HG03280 (cell line): ENCODE data around the gene MLEC.
A peak's percentile ranks its signal among the peaks of the same experiment; 100 is the strongest.
"Not testable (repeated sequence)": the region's sequence is repeated elsewhere in the genome, so short reads cannot be mapped to it uniquely, and the experiment has no call there.

Experiments
- ATAC-seq: cut with Tn5 transposase; IDR thresholded peaks from one replicate; pipeline ENCODE4 v1.9.1; 2021; ENCODE audit warnings: mild to moderate bottlenecking, moderate library complexity; ENCODE audit not compliant: unreplicated experiment

MLEC gene

DNA sequence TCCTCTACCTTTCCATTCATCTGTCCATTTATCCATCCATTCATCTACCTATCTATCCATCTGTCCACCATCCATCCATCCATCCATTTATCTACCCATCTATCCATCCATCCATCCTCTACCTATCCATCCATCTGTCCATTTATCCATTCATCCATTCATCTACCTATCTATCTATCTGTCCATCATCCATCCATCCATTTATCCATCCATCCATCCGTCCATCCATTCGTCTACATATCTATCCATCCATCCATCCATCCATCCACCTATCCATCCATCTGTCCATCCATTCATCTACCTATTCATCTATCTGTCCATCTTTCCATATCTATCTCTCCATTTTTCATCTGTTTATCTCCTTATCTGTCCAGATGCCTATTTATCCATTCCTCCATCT, 25.5 kb upstream of the MLEC start:
- no peak for ATAC-seq

DNA sequence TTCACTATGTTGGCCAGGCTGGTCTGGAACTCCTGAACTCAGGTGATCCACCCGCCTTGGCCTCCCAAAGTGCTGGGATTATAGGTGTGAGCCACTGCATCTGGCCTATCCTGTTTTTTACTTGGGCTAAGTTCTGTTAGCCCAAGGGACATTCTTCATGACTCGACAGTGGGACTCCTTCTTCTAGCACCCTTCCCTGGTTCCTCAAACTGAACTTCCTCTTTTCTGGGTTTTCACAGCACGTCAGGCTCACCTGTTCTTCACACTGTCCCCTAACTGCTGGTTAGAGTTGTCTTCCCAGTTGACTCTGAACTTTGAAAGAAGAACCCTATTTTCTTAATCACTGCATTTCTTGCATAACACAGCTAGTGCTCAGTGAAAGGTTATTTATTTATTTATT, 24.1 kb upstream of the MLEC start:
- ATAC-seq = peak; percentile 58

DNA sequence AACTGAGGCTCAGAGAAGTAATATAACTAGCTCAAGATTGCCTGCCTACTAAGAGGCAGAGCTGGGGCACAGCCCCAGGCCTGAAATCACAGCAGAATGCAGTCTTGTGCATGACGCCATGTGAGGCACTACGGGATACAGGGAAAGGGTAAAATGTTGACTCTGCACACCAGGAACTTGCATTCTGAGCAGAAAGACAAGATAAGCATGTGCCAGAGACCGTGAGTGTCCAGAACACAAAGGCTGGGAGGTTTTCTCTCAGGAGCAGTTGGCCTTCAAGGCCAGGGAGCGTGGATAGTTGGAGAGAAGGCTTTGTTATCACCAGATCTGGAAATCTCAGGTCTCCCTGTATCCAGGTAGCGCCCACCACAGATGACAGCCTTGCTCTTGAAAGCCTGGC, 23.2 kb upstream of the MLEC start:
- no peak for ATAC-seq

DNA sequence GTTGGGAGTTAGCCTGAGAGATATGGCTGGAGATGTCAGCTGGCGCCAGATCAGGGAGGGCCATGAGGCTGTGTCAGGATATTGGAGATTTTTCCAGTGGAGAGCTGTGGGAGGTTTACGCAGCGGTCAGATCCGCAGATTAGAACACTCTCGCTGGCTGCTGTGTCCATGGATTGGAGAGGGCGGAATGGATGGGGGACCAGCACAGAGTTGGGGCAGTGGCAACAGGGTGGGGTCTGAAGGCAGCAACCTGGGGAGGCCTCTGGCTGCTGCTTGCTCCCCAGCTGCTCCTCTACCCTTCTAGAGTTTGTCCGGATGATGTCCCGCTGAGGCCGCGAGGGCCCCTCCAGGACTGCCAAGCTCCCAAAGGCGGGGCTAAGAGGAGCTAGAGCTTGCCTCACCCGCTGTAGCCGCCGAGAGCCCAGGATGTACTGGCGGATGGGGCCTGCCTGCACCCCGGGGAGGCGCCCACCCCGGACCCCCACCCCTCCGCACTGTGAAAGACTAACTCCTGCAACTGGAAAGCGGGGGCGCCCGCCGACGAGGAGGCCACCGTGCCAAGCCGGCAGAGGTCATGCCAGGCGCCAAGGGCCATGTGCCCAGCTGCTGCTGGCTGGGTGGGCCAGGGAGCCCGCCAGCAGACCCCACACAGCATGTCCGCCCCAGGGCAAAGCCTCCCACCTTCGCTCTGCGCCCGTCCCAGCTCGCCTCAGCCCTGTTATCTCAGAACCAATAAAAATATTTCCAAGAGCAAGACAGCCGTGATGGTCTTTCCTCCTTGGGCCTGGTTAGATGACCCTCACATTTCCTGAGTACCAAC, 20.2 kb upstream of the MLEC start:
- ATAC-seq = no peak

DNA sequence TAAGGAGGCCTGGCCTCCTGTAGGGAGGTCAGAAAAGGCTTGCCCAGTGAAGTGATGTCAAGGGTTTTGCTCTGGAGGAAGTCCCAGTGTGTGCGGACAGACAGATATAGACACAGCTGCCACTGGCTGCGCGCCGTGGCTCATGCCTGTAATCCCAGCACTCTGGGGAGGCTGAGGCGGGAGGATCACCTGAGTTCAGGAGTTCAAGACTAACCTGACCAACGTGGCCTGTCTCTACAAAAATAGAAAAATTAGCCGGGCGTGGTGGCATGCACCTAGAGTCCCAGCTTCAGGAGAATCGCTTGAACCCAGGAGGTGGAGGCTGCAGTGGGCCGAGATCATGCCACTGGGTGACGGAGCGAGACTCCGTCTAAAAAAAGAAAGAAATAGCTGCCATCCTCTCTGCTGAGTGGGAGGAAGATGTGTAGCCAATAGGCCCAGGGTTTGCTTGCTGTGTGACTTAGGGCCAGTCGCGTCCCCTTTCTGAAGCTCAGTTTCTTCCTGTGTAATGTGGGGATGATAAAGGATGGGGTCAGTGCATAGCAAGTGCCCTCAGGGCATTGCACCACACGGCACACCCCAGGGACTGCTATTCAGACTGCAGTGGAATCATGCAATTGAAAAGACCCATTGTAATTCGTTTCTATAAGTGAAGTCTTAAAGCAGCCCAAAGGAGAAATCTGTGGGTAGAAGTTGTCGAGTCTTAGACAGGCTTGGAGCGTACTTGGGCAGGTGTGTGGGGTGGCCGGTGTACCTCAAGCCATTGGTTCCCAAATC, 18.7 kb upstream of the MLEC start:
- no peak for ATAC-seq

DNA sequence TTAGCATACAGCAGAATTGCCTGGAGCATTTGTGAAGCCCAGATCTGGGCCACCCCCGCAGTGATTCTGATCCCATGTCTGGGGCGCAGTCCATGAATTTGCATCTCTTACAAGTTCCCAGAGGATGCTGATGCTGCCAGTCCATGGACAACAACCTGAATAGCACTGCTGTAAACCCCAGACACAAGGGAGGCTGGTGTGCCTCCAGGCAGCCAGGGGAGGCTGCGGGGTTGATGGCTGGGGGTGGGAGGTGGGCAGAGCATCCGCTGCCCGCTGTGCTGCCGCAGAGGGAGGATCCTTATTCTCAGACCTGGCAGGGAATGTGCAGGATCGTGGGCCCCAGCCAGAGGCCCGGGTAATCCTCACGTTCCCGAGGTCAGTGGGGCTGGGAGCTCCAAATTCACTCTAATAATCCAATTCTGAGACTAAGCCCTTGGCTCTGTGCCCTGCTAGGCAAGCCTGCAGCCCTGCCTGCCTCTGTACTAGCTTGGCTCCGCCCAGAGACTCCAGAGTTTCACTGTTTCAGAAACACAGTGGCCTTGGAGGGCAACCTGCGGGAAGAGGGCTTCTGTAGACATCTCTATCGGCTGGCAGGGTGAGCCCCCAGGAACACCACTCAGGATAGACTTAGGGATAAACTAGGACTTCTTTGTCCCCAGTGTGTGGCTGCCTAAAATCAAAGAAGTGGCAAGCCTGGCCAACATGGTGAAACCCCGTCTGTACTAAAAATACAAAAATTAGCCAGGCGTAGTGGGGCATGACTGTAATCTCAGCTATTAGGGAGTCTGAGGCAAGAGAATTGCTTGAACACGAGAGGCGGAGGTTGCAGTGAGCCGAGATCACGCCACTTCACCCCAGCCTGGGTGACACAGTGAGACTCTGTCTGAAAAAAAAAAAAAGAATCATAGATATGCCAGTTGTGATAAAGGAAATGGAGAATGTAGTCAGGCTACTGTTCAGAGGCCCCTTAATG, 17.8 kb upstream of the MLEC start:
- no peak for ATAC-seq

DNA sequence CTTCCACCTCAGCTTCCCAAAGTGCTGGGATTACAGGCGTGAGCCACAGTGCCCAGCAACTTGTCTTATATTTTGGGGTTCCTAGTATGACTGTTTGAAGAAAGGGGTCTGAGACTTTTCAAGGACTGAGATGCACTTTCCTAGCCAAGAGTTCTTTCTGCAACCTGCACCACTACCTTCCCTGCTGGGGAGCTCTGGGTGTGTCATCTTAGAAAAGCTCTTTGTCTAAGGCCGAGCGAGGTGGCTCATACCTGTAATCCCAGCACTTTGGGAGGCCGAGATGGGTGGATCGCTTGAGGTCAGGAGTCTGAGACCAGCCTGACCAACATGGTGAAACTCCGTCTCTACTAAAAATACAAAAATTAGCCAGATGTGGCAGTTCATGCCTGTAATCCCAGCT, 16.7 kb upstream of the MLEC start:
- not testable (repeated sequence) for ATAC-seq

DNA sequence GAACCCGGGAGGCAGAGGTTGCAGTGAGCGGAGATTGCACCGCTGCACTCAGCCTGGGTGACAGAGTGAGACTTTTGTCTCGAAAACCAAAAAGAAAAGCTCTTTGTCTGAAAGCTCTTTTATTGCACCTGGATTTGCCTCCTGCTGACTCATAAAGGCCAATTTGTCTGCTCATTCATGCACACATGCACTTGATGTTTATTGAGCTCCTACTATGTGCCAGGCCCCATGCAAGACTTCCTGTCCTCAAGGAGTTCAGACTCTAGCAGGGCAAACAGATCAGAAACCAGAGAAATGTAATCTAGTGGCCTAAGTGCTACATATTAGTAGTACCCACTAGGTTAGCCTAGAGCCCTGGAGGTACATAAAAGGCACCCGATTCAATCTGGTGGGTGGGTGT, 16.3 kb upstream of the MLEC start:
- ATAC-seq = no peak

DNA sequence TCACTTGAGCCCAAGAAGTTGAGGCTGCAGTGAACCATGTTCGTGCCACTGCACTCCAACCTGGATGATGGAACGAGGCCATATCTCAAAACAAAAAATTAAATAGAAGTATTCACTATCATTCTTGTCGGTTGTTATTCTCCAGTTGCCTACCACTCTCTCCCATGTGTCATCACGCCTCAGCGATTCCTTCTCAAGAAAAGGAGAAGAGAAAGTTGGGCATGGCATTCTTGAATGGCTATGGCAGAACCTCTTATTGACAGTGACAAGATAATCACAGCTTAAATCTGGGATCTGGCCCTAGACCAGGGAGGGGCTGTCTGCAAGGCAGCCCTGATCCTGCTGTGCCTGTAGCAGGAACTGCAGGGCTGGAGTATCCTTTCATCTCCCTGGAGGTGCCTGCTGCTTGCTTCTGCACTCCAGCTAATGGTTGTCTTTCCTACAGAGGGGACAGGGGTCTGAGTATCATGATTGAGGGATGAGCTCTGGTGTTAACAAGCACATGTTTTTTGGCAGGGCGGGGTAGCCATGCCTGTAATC, 12.8 kb upstream of the MLEC start:
- ATAC-seq = no peak

DNA sequence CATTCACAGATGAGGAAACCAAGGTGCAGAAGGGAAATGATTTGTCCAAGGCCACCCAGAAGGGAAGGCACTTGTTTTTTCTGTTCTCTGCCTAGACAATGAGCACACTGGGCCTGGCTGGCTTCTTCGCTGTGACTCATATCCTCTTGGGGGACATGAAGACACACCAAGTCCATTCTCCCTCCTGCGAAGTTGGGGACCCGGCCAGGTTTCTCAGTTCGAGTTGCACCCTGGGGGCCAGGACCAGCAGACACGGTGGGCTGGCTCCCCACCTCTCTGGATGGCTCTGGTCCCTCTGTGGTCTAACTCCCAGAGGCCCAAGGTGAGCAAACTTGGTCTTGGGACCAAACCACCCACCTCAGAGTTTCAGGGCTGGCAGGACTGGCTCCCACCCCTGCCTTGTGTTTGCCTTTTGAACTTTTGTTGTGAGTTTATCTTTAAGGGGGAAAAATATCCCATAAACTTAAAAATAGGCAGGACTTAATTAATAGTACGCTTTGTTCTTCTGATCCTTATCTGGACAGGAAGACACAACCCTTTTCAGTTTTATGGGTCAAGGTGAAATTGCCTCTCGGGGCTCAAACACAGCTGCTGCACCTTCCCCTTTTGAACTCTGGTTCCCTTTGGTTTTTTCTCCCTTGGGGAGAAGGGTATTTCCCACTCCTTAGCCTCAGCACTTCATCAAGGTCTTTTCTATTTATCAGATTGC, 9.0 kb upstream of the MLEC start:
- ATAC-seq = peak; percentile 60

DNA sequence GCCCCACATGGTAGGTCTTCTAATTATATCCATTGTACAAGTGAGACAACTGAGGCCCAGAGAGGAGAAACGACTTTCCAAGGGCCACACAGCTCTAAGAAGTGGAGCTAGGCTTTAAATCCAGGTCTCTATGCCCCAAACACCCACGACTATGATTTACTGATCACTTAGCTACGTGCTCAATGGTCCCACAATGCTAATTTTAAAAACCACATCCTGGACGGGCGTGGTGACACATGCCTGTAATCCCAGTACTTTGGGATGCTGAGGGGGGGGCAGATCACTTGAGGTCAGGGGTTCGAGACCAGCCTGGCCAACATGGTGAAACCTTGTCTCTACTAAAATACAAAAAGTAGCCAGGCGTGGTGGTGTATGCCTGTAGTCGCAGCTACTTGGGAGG, 8.4 kb upstream of the MLEC start:
- ATAC-seq = no peak

DNA sequence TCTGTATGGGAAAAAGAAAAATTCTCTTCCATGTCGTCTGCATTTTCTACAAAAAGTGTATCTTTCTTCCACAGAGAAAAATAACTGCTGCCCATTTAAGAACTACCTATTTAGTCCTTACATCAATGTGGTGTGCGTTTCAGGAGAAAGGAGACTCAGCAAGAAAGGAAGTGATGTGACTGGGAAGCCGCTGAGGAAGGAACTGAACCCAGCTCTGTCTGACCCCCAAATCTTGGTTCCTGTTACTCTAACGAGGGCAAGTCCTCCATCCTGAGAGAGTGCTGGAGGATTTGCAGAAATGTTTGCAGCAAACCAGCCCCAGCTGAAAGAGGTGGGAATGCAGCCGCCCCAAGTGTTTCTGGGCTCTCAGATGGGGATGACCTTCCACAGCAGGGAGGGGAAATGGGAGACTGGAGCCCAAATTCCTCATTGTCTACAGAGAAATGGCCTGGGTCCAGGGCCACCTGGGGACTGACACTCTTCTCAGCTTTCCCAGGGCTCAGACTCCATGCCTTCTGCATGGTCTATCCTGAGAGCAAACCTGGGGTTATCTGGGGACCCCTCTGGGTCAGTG, 6.7 kb upstream of the MLEC start:
- ATAC-seq = no peak

DNA sequence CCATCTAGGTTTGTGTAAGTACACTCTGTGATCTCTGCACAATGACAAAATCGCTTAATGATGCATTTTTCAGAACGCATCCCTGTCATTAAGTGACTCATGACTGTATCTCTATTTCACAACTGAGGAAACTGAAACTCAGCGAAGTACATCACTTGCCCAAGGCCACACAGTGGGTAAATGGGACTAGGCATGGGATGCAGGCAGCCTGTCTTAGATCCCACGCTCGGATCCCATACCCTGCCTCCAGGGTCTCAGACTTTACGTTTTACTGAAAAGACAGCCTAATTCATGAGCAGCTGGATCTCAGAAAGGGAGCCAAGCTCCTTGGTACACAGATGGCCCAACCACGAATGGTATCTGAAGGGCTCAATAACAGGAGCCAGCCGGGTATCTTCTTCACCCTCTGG, 2.4 kb upstream of the MLEC start:
- ATAC-seq = no peak

DNA sequence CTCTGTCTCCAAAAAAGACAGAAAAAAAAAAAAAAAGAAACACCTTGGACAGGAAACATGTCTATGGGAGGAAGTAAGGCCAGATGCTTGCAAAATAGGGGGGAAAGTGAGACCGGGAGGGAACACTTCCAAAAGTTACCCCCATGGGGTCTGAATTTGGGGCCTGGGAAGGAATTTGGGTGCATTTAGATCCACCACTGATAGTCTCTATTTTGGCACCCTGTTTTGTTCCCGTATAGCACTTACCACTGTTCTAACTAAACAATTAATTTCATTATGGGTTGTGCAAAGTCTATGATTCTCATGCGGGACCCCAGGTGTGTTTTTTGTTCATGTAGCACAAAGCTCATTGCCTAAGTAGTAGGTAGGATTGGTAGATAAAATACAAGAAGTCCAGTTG, 1.4 kb upstream of the MLEC start:
- ATAC-seq = no peak

DNA sequence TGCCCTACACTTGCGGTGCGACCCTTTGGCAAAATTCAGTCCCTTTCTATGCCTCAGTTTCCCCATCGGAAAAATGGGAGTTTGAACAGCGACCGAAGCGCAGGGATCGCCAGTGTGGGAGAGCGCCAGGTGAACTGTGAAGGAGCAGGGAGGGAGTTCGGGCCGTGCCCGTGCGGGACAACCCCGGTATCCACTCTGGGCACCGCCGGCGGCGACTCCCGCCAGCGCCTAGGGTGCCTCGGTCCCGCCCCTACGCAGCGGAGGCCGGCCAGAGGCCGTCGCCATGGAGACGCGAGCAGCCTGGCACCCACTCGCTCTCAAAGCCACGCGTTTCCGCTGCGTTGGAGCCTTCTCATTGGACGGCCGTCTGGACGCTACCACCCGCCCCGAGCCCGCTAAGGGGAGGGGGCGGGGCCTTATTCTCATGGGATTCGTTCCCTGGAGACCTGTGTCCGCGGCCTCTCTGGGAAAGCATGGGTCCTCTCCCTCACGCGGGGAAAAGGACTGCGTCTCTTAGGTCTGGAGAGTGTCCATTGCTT, 729 bp upstream of the MLEC start:
- peak; percentile 72 for ATAC-seq

DNA sequence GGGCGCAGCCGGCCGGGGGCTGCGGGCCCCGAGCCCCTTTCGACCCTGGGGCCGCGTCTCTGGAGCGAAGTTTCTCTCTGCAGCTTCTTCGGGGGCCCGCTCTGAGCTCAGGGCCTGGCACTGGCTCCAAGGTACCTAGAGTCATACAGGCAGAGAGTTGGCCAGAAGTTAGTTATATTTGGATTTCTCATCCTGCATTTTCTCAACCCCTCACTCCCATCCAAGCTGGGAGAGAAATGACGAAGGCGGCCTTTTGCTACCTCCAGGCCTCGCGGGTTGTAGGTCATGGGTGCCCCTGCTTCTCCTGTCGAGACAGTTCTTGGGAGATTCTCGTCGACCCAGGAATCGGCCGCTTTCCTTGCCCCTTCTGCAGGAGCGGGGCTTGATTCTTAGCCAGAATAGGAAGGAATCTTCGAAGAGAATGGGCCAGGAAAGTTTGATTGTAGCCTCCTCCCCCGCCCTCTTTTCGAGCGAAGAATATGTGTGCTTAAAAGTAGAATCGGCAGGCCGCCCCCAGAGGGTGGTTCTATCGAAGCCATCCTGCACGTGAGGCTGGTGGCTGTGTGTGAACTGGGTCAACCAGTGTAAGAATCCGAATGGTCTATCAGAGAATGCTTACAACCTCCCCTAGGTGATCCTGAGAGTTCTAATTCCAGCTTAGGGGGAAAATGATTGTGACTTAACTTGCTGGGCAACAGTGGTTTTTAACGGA, 785 bp downstream of the MLEC start:
- no peak for ATAC-seq

DNA sequence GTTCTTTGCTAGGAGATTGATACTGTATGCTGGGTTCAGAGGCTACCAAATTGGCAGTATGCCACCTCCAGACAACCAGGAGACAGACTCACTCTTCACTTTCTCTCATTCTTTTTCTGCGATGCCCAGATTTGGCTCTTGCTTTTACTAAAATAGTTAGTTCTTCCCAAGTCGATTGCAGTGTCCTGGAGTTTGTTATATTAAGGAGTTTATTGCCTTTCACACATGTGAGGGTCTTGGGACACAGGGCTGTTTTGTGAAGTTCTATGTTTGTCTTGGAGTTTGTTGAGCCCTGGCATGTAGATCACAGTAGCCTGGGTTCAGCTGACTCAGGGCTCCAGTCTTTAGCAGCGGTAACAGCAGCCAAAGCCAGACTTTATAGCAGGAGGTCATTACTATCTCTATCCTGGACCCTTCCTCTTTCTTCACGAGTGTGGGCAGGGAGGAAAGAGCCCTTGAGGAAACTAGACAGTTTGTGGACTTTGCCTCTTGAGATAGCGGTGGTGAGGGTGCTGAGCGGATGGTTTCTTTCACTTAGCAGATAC, 1.6 kb downstream of the MLEC start:
- ATAC-seq = no peak

DNA sequence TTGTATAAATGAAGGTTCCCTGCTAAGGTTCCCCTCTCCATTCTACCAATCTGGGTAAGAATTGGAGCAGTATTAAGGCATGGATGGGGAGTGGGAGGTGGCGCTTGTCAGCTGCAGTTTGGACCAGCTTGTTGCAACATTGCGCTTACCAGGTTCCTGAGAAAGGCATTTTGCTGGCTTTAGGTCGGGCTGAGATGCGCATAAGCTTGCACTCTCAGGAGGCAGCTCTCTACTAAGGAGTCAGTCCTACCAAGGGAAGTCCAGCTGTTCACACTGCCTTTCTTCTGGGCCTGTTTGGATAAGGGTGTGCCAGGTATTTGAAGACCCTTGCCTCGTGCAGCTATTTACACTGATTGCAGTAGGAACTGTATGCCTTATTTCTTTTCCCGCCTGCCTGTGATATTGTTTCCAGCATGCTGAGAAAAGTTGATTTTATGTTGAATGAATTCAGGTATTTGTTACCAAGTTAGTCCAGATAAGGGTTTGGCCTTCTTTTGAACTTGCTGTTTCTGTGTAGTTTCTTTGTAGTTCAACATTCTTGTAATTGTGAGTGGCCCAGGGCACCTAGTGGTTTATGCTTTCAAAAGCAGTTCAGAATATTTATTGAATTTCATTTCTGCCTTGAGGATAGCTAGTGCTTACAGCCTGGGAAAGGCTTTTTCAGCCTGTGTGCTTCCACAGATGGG, 2.6 kb downstream of the MLEC start:
- ATAC-seq = no peak
